Neural cell (in vitro differentiated cells): ENCODE results near the gene NRXN2. TPM values are rescaled to one million over a fixed set of nuclear protein-coding genes. Genes with fewer than 3 reads are reported as not detected.

Experiments used
- H2AFZ ChIP-seq: fragments of 200-600, 300-800 bp; sonication (generic), shearing (Covaris generic); 2 replicates; pipeline ENCODE4 v1.6.0; 2014; ENCODE audit warnings: low read depth, mild to moderate bottlenecking, antibody characterized with exemption, low read length, moderate library complexity
- H3F3A ChIP-seq: fragments of 200-600 bp; shearing (Covaris generic); 2 replicates; pipeline ENCODE4 v1.6.1; 2016; ENCODE audit warnings: mild to moderate bottlenecking, moderate library complexity, mixed read lengths, antibody characterized with exemption, low read length; ENCODE audit not compliant: insufficient read depth, poor library complexity, severe bottlenecking
- H3K27ac ChIP-seq: fragments of 200-600, 300-800 bp; sonication (generic), shearing (Covaris generic); 2 replicates; pipeline ENCODE4 v1.5.1; 2014; ENCODE audit warnings: mild to moderate bottlenecking, low read length, moderate library complexity
- H3K27me3 ChIP-seq: fragments of 300-800, 200-600 bp; sonication (generic), shearing (Covaris generic); 2 replicates; pipeline ENCODE4 v1.6.0; 2014; ENCODE audit warnings: mild to moderate bottlenecking, low read depth, low read length, moderate library complexity; ENCODE audit not compliant: insufficient read depth
- H3K36me3 ChIP-seq: fragments of 300-800, 200-600 bp; sonication (generic), shearing (Covaris generic); 2 replicates; pipeline ENCODE4 v1.5.1; 2014; ENCODE audit warnings: mild to moderate bottlenecking, antibody characterized with exemption, low read length, moderate library complexity; ENCODE audit not compliant: insufficient read depth
- H3K4me2 ChIP-seq: fragments of 300-800, 200-600 bp; sonication (generic), shearing (Covaris generic); 2 replicates; pipeline ENCODE4 v1.6.0; 2014; ENCODE audit warnings: mild to moderate bottlenecking, low read length
- H3K4me3 ChIP-seq: fragments of 300-800, 200-600 bp; sonication (generic), shearing (Covaris generic); 2 replicates; pipeline ENCODE4 v1.5.1; 2014; ENCODE audit warnings: mild to moderate bottlenecking, low read length, moderate library complexity
- H3K79me2 ChIP-seq: fragments of 200-600 bp; shearing (Covaris generic); replicated peaks from 2 replicates; pipeline ENCODE4 v1.6.0; 2014; ENCODE audit warnings: mild to moderate bottlenecking, low read length, moderate library complexity; ENCODE audit not compliant: insufficient read depth
- H3K9ac ChIP-seq: fragments of 300-800, 200-600 bp; sonication (generic), shearing (Covaris generic); 2 replicates; pipeline ENCODE4 v1.6.1; 2016; ENCODE audit warnings: mild to moderate bottlenecking, low read length, mixed read lengths
- H3K9me2 ChIP-seq: fragments of 200-600 bp; shearing (Covaris generic); 2 replicates; pipeline ENCODE4 v1.6.1; 2016; ENCODE audit warnings: mild to moderate bottlenecking, low read length, mixed read lengths; ENCODE audit not compliant: insufficient read depth
- H3K9me3 ChIP-seq: fragments of 200-600, 300-800 bp; sonication (generic), shearing (Covaris generic); 2 replicates; pipeline ENCODE4 v1.6.1; 2016; ENCODE audit warnings: mild to moderate bottlenecking, mixed run types, low read length, moderate library complexity, mixed read lengths
- H4K20me1 ChIP-seq: fragments of 200-600 bp; shearing (Covaris generic); 2 replicates; pipeline ENCODE4 v1.6.1; 2016; ENCODE audit warnings: mild to moderate bottlenecking, mixed run types; ENCODE audit not compliant: insufficient read depth
- EP300 ChIP-seq: fragments of 450-650 bp; conservative IDR thresholded peaks from 2 replicates; pipeline ENCODE4 v1.6.1; 2014; ENCODE audit warnings: antibody characterized with exemption, mild to moderate bottlenecking, moderate library complexity; ENCODE audit not compliant: poor library complexity, severe bottlenecking
- EZH2 ChIP-seq: fragments of 200-600, 300-800 bp; shearing (Covaris generic), sonication (generic); IDR thresholded peaks from 2 replicates; pipeline ENCODE4 v1.6.1; 2014; ENCODE audit warnings: antibody characterized with exemption, low read length, borderline replicate concordance, mild to moderate bottlenecking; ENCODE audit not compliant: insufficient read depth, poor library complexity, severe bottlenecking
- MXI1 ChIP-seq: fragments of 450-650 bp; conservative IDR thresholded peaks from 2 replicates; pipeline ENCODE4 v1.6.1; 2014; ENCODE audit warnings: antibody characterized with exemption, mild to moderate bottlenecking; ENCODE audit not compliant: poor library complexity, severe bottlenecking
- POLR2AphosphoS5 ChIP-seq: IDR thresholded peaks from 2 replicates; pipeline ENCODE4 v1.6.1; 2012
- RAD21 ChIP-seq: fragments of 450-650 bp; conservative IDR thresholded peaks from 2 replicates; pipeline ENCODE4 v1.6.1; 2014; ENCODE audit warnings: antibody characterized with exemption, mild to moderate bottlenecking, moderate library complexity
- SMC3 ChIP-seq: fragments of 450-650 bp; conservative IDR thresholded peaks from 2 replicates; pipeline ENCODE4 v1.6.1; 2014; ENCODE audit warnings: antibody characterized with exemption, mild to moderate bottlenecking, moderate library complexity; ENCODE audit not compliant: poor library complexity
- TAF1 ChIP-seq: IDR thresholded peaks from 2 replicates; pipeline ENCODE4 v1.6.1; 2012; ENCODE audit warnings: low read depth
- polyA plus RNA-seq: library from polyadenylated mRNA; depleted of rRNA; stranded (reverse); fragments of >200 nt; gene quantifications from 2 replicates; pipeline ENCODE4 v1.2.3, GENCODE V29; 2014
- TF ChIP-seq, protein P1 (sequence below): IDR thresholded peaks from 2 replicates; pipeline ENCODE4 v1.6.1; 2012; ENCODE audit warnings: borderline replicate concordance
- TF ChIP-seq, protein P2 (sequence below): fragments of 450-650 bp; IDR thresholded peaks from 2 replicates; pipeline ENCODE4 v1.5.1; 2014; ENCODE audit warnings: antibody characterized with exemption, mild to moderate bottlenecking, moderate library complexity; ENCODE audit not compliant: poor library complexity, severe bottlenecking

Gene NRXN2
- polyA plus RNA-seq, 1 donor from 2014 or later = 68.0 TPM

DNA sequence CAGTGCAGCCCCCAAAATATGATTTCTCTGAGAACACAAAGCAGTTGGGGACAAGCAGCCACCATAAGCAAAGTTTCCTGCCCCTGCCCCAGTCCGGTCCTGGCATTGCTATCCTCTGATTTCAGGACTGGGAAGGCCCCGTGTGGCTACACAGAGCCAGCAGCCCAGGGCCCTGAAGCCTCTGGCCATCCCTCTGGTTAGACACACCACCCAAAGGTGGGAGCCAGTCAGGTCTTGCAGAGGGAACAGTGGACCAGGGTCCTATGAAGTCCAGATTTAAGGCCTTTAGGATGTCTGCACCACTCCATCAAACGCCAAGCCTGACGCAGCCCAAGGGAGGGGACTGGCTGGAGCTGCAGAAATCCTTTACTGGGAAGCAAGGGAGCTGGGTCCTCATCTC is 68.6 kb downstream of the NRXN2 start:
- no peak overlapping the region for H3K27ac ChIP-seq
- H3K9ac ChIP-seq = no peak overlapping the region
- no peaks in the 10 kb centered on the region for H4K20me1 ChIP-seq
- H2AFZ ChIP-seq = no peak overlapping the region
- no peak overlapping the region for H3K4me3 ChIP-seq
- TF ChIP-seq SMC3 (no peak), TAF1 (no peak), MXI1 (no peak), POLR2AphosphoS5 (no peak), EP300 (no peak), EZH2 (no peak), RAD21 (no peak)
- TF ChIP-seq, protein P1, sequence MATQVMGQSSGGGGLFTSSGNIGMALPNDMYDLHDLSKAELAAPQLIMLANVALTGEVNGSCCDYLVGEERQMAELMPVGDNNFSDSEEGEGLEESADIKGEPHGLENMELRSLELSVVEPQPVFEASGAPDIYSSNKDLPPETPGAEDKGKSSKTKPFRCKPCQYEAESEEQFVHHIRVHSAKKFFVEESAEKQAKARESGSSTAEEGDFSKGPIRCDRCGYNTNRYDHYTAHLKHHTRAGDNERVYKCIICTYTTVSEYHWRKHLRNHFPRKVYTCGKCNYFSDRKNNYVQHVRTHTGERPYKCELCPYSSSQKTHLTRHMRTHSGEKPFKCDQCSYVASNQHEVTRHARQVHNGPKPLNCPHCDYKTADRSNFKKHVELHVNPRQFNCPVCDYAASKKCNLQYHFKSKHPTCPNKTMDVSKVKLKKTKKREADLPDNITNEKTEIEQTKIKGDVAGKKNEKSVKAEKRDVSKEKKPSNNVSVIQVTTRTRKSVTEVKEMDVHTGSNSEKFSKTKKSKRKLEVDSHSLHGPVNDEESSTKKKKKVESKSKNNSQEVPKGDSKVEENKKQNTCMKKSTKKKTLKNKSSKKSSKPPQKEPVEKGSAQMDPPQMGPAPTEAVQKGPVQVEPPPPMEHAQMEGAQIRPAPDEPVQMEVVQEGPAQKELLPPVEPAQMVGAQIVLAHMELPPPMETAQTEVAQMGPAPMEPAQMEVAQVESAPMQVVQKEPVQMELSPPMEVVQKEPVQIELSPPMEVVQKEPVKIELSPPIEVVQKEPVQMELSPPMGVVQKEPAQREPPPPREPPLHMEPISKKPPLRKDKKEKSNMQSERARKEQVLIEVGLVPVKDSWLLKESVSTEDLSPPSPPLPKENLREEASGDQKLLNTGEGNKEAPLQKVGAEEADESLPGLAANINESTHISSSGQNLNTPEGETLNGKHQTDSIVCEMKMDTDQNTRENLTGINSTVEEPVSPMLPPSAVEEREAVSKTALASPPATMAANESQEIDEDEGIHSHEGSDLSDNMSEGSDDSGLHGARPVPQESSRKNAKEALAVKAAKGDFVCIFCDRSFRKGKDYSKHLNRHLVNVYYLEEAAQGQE = no peak
- TF ChIP-seq, protein P2, sequence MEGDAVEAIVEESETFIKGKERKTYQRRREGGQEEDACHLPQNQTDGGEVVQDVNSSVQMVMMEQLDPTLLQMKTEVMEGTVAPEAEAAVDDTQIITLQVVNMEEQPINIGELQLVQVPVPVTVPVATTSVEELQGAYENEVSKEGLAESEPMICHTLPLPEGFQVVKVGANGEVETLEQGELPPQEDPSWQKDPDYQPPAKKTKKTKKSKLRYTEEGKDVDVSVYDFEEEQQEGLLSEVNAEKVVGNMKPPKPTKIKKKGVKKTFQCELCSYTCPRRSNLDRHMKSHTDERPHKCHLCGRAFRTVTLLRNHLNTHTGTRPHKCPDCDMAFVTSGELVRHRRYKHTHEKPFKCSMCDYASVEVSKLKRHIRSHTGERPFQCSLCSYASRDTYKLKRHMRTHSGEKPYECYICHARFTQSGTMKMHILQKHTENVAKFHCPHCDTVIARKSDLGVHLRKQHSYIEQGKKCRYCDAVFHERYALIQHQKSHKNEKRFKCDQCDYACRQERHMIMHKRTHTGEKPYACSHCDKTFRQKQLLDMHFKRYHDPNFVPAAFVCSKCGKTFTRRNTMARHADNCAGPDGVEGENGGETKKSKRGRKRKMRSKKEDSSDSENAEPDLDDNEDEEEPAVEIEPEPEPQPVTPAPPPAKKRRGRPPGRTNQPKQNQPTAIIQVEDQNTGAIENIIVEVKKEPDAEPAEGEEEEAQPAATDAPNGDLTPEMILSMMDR = no peak
- H3K9me2 ChIP-seq = no peaks in the 10 kb centered on the region
- no peaks in the 10 kb centered on the region for H3K79me2 ChIP-seq
- H3K9me3 ChIP-seq = no peaks in the 10 kb centered on the region
- no peaks in the 10 kb centered on the region for H3K27me3 ChIP-seq
- H3F3A ChIP-seq = no peaks in the 10 kb centered on the region
- H3K4me2 ChIP-seq = no peak overlapping the region
- H3K36me3 ChIP-seq = no peaks in the 10 kb centered on the region

DNA sequence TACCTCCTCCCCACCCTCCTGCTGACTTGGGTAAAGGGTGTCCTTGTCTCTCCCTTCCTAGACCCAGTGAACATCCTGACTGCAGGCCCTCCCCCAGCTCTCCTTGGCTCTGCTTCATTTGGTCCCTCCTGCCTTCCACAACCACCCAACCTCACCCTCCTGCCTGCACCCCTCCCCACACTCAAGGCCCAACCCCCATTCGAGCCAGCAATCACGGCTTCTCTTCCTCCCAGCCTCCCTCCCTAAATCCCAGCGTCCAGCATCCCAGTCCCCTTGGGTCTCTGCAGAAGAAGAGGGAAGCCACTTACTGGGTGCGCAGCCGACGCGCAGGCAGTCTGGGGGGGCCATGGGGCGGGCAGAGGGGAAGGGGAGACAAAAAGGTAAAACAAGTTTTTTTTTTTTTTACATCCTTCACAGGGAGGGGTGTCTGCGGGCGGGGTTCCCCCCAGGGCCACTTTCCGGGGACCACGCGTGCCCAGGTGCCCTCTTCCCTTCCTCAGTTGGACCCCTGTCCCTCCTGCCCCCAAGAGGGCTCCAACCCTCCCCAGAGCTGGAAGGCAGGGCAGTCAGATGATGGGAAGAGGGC is 69.5 kb downstream of the NRXN2 start:
- Histone ChIP-seq H3K4me2 (no peak overlapping the region), H3K9me3 (no peaks in the 10 kb centered on the region), H2AFZ (no peak overlapping the region), H3K9ac (peak overlapping the region; percentile 5), H3K9me2 (no peaks in the 10 kb centered on the region), H3K27me3 (no peaks in the 10 kb centered on the region), H3F3A (no peaks in the 10 kb centered on the region), H4K20me1 (no peaks in the 10 kb centered on the region), H3K27ac (no peak overlapping the region), H3K4me3 (no peak overlapping the region), H3K79me2 (no peaks in the 10 kb centered on the region), H3K36me3 (no peaks in the 10 kb centered on the region)
- TF ChIP-seq POLR2AphosphoS5 (no peak), MXI1 (no peak), RAD21 (no peak), TAF1 (no peak), EZH2 (no peak)
- TF ChIP-seq, protein P1 = no peak
